Skin of body (tissue), 2 donors: ENCODE measurements around the gene PCDH9. TPM values are rescaled to one million over a fixed set of nuclear protein-coding genes. Genes with fewer than 3 reads are reported as not detected.

Source experiments
- DNase-seq: peaks from one replicate; lab custom pipeline; 2025; lab: John Stamatoyannopoulos, UW
- total RNA-seq: library from RNA; depleted of rRNA; stranded (reverse); fragments of >200 nt; gene quantifications from one replicate; pipeline ENCODE4 v1.2.3, GENCODE V29; 2014

Gene PCDH9
- total RNA-seq, 1 donor from 2014 or later, result 5.5 TPM

- no peak for DNase-seq
Observed at GRCh38 chr13:67091603-67092002, 138.5 kb downstream of the PCDH9 start.

GRCh38 chr13:67090856-67091255 lies 139.3 kb downstream of the PCDH9 start:
- no peak for DNase-seq

- DNase-seq, result no peak
Observed at GRCh38 chr13:67087527-67087926, 142.6 kb downstream of the PCDH9 start.

- DNase-seq, result no peak
Observed at GRCh38 chr13:67086260-67086659, 143.9 kb downstream of the PCDH9 start.

- DNase-seq, result no peak
Observed at GRCh38 chr13:67084066-67084465, 146.1 kb downstream of the PCDH9 start.

- DNase-seq, result no peak
Observed at GRCh38 chr13:67083519-67083918, 146.6 kb downstream of the PCDH9 start.

- DNase-seq, result no peak
Observed at GRCh38 chr13:67080351-67080750, 149.8 kb downstream of the PCDH9 start.

- DNase-seq, result no peak
Observed at GRCh38 chr13:67078062-67078461, 152.1 kb downstream of the PCDH9 start.

- DNase-seq, result no peak
Observed at GRCh38 chr13:67077132-67077531, 153.0 kb downstream of the PCDH9 start.

- DNase-seq, result no peak
Observed at GRCh38 chr13:67076378-67076777, 153.8 kb downstream of the PCDH9 start.

GRCh38 chr13:67075239-67075638 lies 154.9 kb downstream of the PCDH9 start:
- DNase-seq, result no peak

GRCh38 chr13:67071918-67072598 lies 158.1 kb downstream of the PCDH9 start:
- no peak for DNase-seq

- no peak for DNase-seq
Observed at GRCh38 chr13:67070306-67070705, 159.8 kb downstream of the PCDH9 start.

GRCh38 chr13:67069117-67069767 lies 160.9 kb downstream of the PCDH9 start:
- no peak for DNase-seq

GRCh38 chr13:67064920-67065319 lies 165.2 kb downstream of the PCDH9 start:
- no peak for DNase-seq

GRCh38 chr13:67063036-67063435 lies 167.1 kb downstream of the PCDH9 start:
- DNase-seq, result no peak

- no peak for DNase-seq
Observed at GRCh38 chr13:67062160-67062559, 168.0 kb downstream of the PCDH9 start.

GRCh38 chr13:67061750-67062149 lies 168.4 kb downstream of the PCDH9 start:
- DNase-seq, result no peak

- no peak for DNase-seq
Observed at GRCh38 chr13:67052550-67053490, 177.3 kb downstream of the PCDH9 start.

- no peak for DNase-seq
Observed at GRCh38 chr13:67049744-67050143, 180.4 kb downstream of the PCDH9 start.

- DNase-seq, result no peak
Observed at GRCh38 chr13:67048821-67049150, 181.3 kb downstream of the PCDH9 start.

- no peak for DNase-seq
Observed at GRCh38 chr13:67048084-67048820, 181.9 kb downstream of the PCDH9 start.
